CD4-positive, alpha-beta memory T cell (primary cell): ENCODE measurements around the gene P3H1. TPM values are rescaled to one million over a fixed set of nuclear protein-coding genes. Genes with fewer than 3 reads are reported as not detected.
A peak's percentile ranks its signal among the peaks of the same experiment; 100 is the strongest.

Experiments
- CTCF ChIA-PET: fragments of 350-600 bp; sonication (Branson Sonifier 250); formaldehyde crosslinking; loops from one replicate; lab custom pipeline; 2021; ENCODE audit warnings: inconsistent platforms; ENCODE audit not compliant: partially characterized antibody; lab: Charles Lee
- POLR2A ChIA-PET: fragments of 350-600 bp; sonication (Branson Sonifier 250); formaldehyde crosslinking; loops from one replicate; lab custom pipeline; 2021; ENCODE audit not compliant: partially characterized antibody; lab: Charles Lee
- DNase-seq, 5 donors: peaks; one replicate each; pipeline versions ENCODE4 v3.0.0 to v3.0.0-alpha.2; 2020 to 2022; ENCODE audit warnings: mixed read lengths in 1 of 5
- H3K27ac ChIP-seq: one replicate; pipeline ENCODE4 v1.7.0; 2013; ENCODE audit warnings: low read depth, low read length
- H3K27me3 ChIP-seq: 2 replicates; pipeline ENCODE4 v1.7.0; 2013; ENCODE audit warnings: mild to moderate bottlenecking, low read length, moderate library complexity; ENCODE audit not compliant: insufficient read depth
- H3K36me3 ChIP-seq: 2 replicates; pipeline ENCODE4 v1.7.0; 2013; ENCODE audit warnings: mild to moderate bottlenecking, low read length, moderate library complexity; ENCODE audit not compliant: insufficient read depth
- H3K4me1 ChIP-seq: 2 replicates; pipeline ENCODE4 v1.7.0; 2013; ENCODE audit warnings: mild to moderate bottlenecking, low read length, moderate library complexity; ENCODE audit not compliant: insufficient read depth
- H3K4me3 ChIP-seq, 2 donors: one replicate each; pipeline ENCODE4 v1.7.0; 2013; ENCODE audit warnings: low read length in 2 of 2, mild to moderate bottlenecking in 1 of 2
- H3K9me3 ChIP-seq, 2 donors: one replicate each; pipeline ENCODE4 v1.7.0; 2013; ENCODE audit warnings: low read length in 2 of 2, control low read depth in 1 of 2; ENCODE audit not compliant: control insufficient read depth in 1 of 2
- H3K27ac Mint-ChIP-seq, 7 donors: one replicate each; pipeline ENCODE4 v1.8.0; 2020 to 2021; ENCODE audit warnings: mixed read lengths in 7 of 7, mild to moderate bottlenecking in 6 of 7, inconsistent platforms in 3 of 7, moderate library complexity in 3 of 7
- H3K27me3 Mint-ChIP-seq, 2 donors: one replicate each; pipeline ENCODE4 v1.8.0; 2020 to 2021; ENCODE audit warnings: mixed read lengths in 2 of 2
- H3K36me3 Mint-ChIP-seq, 2 donors: one replicate each; pipeline ENCODE4 v1.8.0; 2020 to 2021; ENCODE audit warnings: mixed read lengths in 2 of 2, inconsistent platforms in 1 of 2, mild to moderate bottlenecking in 1 of 2
- H3K4me1 Mint-ChIP-seq, 4 donors: one replicate each; pipeline ENCODE4 v1.8.0; 2020 to 2021; ENCODE audit warnings: mixed read lengths in 4 of 4, mild to moderate bottlenecking in 1 of 4
- H3K4me3 Mint-ChIP-seq, 8 donors: one replicate each; pipeline ENCODE4 v1.8.0; 2020 to 2021; ENCODE audit warnings: mixed read lengths in 8 of 8, mild to moderate bottlenecking in 7 of 8, moderate library complexity in 6 of 8, inconsistent platforms in 3 of 8
- H3K9me3 Mint-ChIP-seq, 8 donors: one replicate each; pipeline ENCODE4 v1.8.0; 2020 to 2021; ENCODE audit warnings: mixed read lengths in 8 of 8, mild to moderate bottlenecking in 5 of 8, inconsistent platforms in 3 of 8, moderate library complexity in 1 of 8
- intact Hi-C: fragments of 100-400 bp; cut with micrococcal nuclease; formaldehyde crosslinking; loops from one replicate; pipeline ENCODE4 v1.15.1; 2023
- polyA plus RNA-seq, 2 donors: library from polyadenylated mRNA; unstranded; fragments of 300-500 nt; fragmentation: Illumina TruSeq; gene quantifications; one replicate each; pipeline ENCODE4 v1.2.3, GENCODE V29; 2021
- total RNA-seq, 2 experiments: library from RNA; stranded (reverse); gene quantifications; one replicate each; pipeline ENCODE4 v1.2.3, GENCODE V29; 2021

The P3H1 gene
- total and polyA plus RNA-seq, 4 experiments from 2014 or later: 7.5 to 56.6 (median 33.9) TPM

- peak within 1 kb of the TSS; percentile 6 to 51 for H3K4me3 ChIP-seq
Observed at GRCh38 chr1:42784946-42785693, 18.3 kb upstream of the P3H1 start, which contains the start of gene TMEM269. TMEM269 (plus strand) TSS chr1:42784991; CDS start chr1:42789894, 4,903 bp downstream.

GRCh38 chr1:42784547-42784945 is 17.7 kb upstream of the P3H1 start:
- Histone ChIP-seq H3K9me3 (no peaks in the 10 kb centered on the region), H3K27ac (no peak overlapping the region), H3K36me3 (peaks cover 3% of the 10 kb centered on the region), H3K4me1 (peaks cover 14% of the 10 kb centered on the region), H3K4me3 (no peak overlapping the region), H3K27me3 (no peaks in the 10 kb centered on the region)
- intact Hi-C loops: no loop called here
- Mint-ChIP-seq H3K4me3 (peak overlapping the region in 6 of 8 donors; percentile 33 to 94 (median 61)), H3K27me3 (no peaks in the 10 kb centered on the region), H3K4me1 (peaks cover 8 to 23% (median 13%) of the 10 kb centered on the region in 4 donors), H3K36me3 (peaks cover 15 to 25% of the 10 kb centered on the region in 2 donors), H3K9me3 (peaks cover 0 to 2% (median 0%) of the 10 kb centered on the region in 8 donors), H3K27ac (peak overlapping the region in 4 of 7 donors; percentile 6 to 88 (median 48))
- POLR2A ChIA-PET: interaction anchor here (0.6 to 2.9 kb wide), 4 partner anchors 18 to 103 kb away, joined by 3 to 16 read pairs (median 7); partner anchors contain the start of genes C1orf50, ERMAP, P3H1 and SVBP
- CTCF ChIA-PET: interaction anchor here (1.5 to 2.6 kb wide), 2 partner anchors 38 to 288 kb away, joined by 4 to 12 read pairs; no protein-coding TSS in a partner anchor
- DNase-seq: no peak

More at GRCh38 chr1:42784946-42785693, 18.3 kb upstream of the P3H1 start, which contains the start of gene TMEM269:
- ChIA-PET CTCF (interaction anchor here (1.5 to 2.6 kb wide), 2 partner anchors 39 to 288 kb away, joined by 4 to 12 read pairs; no protein-coding TSS in a partner anchor), POLR2A (interaction anchor here (0.6 to 2.9 kb wide), 4 partner anchors 19 to 103 kb away, joined by 3 to 16 read pairs (median 7); partner anchors contain the start of genes C1orf50, ERMAP, P3H1 and SVBP)
- peak within 1 kb of the TSS; percentile 43 to 90 (median 87) for H3K27ac Mint-ChIP-seq
- no peaks in the 10 kb centered on the region for H3K27me3 ChIP-seq
- H3K4me1 Mint-ChIP-seq: peaks cover 8 to 23% (median 13%) of the 10 kb centered on the region in 4 donors
- H3K9me3 Mint-ChIP-seq: peaks cover 0 to 2% (median 0%) of the 10 kb centered on the region in 8 donors
- H3K4me1 ChIP-seq: peaks cover 14% of the 10 kb centered on the region
- H3K36me3 Mint-ChIP-seq: peaks cover 14 to 20% of the 10 kb centered on the region in 2 donors
- H3K27ac ChIP-seq: peak within 1 kb of the TSS; percentile 8
- intact Hi-C loops: no loop called here
- peak; percentile 35 to 66 (median 40) for DNase-seq
- H3K36me3 ChIP-seq: peaks cover 3% of the 10 kb centered on the region
- H3K4me3 Mint-ChIP-seq: peak within 1 kb of the TSS; percentile 85 to 94 (median 88)
- H3K9me3 ChIP-seq: no peaks in the 10 kb centered on the region
- H3K27me3 Mint-ChIP-seq: no peaks in the 10 kb centered on the region

- no peak overlapping the region for H3K4me3 Mint-ChIP-seq
- peaks cover 14% of the 10 kb centered on the region for H3K4me1 ChIP-seq
- H3K9me3 Mint-ChIP-seq: peaks cover 0 to 2% (median 0%) of the 10 kb centered on the region in 8 donors
- H3K27me3 ChIP-seq: no peaks in the 10 kb centered on the region
- peaks cover 10% of the 10 kb centered on the region for H3K36me3 ChIP-seq
- CTCF ChIA-PET: interaction anchor here (0.5 to 2.6 kb wide), 7 partner anchors 13 to 290 kb away, joined by 3 to 12 read pairs (median 4); partner anchors contain the start of genes C1orf50 and P3H1
- no peak for DNase-seq
- no peaks in the 10 kb centered on the region for H3K9me3 ChIP-seq
- H3K36me3 Mint-ChIP-seq: peaks cover 22 to 36% of the 10 kb centered on the region in 2 donors
- H3K4me3 ChIP-seq: no peak overlapping the region
- intact Hi-C loops: no loop called here
- no peak overlapping the region for H3K27ac Mint-ChIP-seq
- POLR2A ChIA-PET: interaction anchor here (1.6 to 2.2 kb wide), 3 partner anchors 10 to 34 kb away, joined by 3 to 10 read pairs (median 4); partner anchors contain the start of genes C1orf50, ERMAP, P3H1 and SVBP
- H3K27me3 Mint-ChIP-seq: no peaks in the 10 kb centered on the region
- H3K27ac ChIP-seq: no peak overlapping the region
- H3K4me1 Mint-ChIP-seq: peaks cover 8 to 24% (median 13%) of the 10 kb centered on the region in 4 donors
Observed at GRCh38 chr1:42783092-42783491, 16.3 kb upstream of the P3H1 start.

GRCh38 chr1:42780176-42780575 is 13.3 kb upstream of the P3H1 start:
- no peak for DNase-seq
- Mint-ChIP-seq H3K4me3 (no peak overlapping the region), H3K27ac (peak overlapping the region in 1 of 7 donors; percentile 53), H3K36me3 (peaks cover 38 to 62% of the 10 kb centered on the region in 2 donors), H3K4me1 (peaks cover 3 to 15% (median 5%) of the 10 kb centered on the region in 4 donors), H3K9me3 (peaks cover 0 to 2% (median 0%) of the 10 kb centered on the region in 8 donors), H3K27me3 (no peaks in the 10 kb centered on the region)
- no peak overlapping the region for H3K4me3 ChIP-seq
- POLR2A ChIA-PET: interaction anchor here (1.1 to 1.2 kb wide), 3 partner anchors 14 to 293 kb away, joined by 3 to 4 read pairs (median 4); partner anchors contain the start of genes ERMAP and P3H1
- CTCF ChIA-PET: interaction anchor here (0.6 to 3.8 kb wide), 5 partner anchors 13 to 293 kb away, joined by 3 to 21 read pairs (median 4); partner anchors contain the start of genes C1orf50 and P3H1
- H3K27me3 ChIP-seq: no peaks in the 10 kb centered on the region
- H3K9me3 ChIP-seq: no peaks in the 10 kb centered on the region
- no peak overlapping the region for H3K27ac ChIP-seq
- H3K36me3 ChIP-seq: peaks cover 25% of the 10 kb centered on the region
- intact Hi-C loops: no loop called here
- peaks cover 6% of the 10 kb centered on the region for H3K4me1 ChIP-seq

GRCh38 chr1:42779725-42780124 is 12.9 kb upstream of the P3H1 start:
- Histone ChIP-seq H3K4me3 (no peak overlapping the region), H3K9me3 (no peaks in the 10 kb centered on the region), H3K27me3 (no peaks in the 10 kb centered on the region), H3K4me1 (peaks cover 2% of the 10 kb centered on the region), H3K27ac (no peak overlapping the region), H3K36me3 (peaks cover 29% of the 10 kb centered on the region)
- H3K9me3 Mint-ChIP-seq: peaks cover 0 to 2% (median 0%) of the 10 kb centered on the region in 8 donors
- H3K4me1 Mint-ChIP-seq: peaks cover 2 to 13% (median 8%) of the 10 kb centered on the region in 4 donors
- peaks cover 43 to 67% of the 10 kb centered on the region in 2 donors for H3K36me3 Mint-ChIP-seq
- ChIA-PET POLR2A (interaction anchor here (1.1 to 1.2 kb wide), 3 partner anchors 14 to 294 kb away, joined by 3 to 4 read pairs (median 4); partner anchors contain the start of genes ERMAP and P3H1), CTCF (interaction anchor here (1.7 to 3.8 kb wide), 3 partner anchors 12 to 293 kb away, joined by 4 to 21 read pairs (median 16); partner anchors contain the start of genes C1orf50 and P3H1)
- H3K4me3 Mint-ChIP-seq: no peak overlapping the region
- H3K27me3 Mint-ChIP-seq: no peaks in the 10 kb centered on the region
- no peak for DNase-seq
- peak overlapping the region in 1 of 7 donors; percentile 35 for H3K27ac Mint-ChIP-seq
- intact Hi-C loops: no loop called here

- ChIA-PET POLR2A (interaction anchor here (1.1 to 1.3 kb wide), 2 partner anchors 11 to 69 kb away, joined by 3 to 4 read pairs; partner anchors contain the start of genes C1orf50, P3H1 and ZNF691), CTCF (interaction anchor here (0.8 to 3.8 kb wide), 10 partner anchors 9 to 306 kb away, joined by 3 to 54 read pairs (median 5); partner anchors contain the start of genes C1orf50, ERMAP, P3H1 and ZNF691)
- H3K36me3 ChIP-seq: peaks cover 36% of the 10 kb centered on the region
- Mint-ChIP-seq H3K4me1 (peaks cover 4 to 14% (median 11%) of the 10 kb centered on the region in 4 donors), H3K36me3 (peaks cover 46 to 82% of the 10 kb centered on the region in 2 donors), H3K27me3 (no peaks in the 10 kb centered on the region), H3K9me3 (peaks cover 0 to 2% (median 0%) of the 10 kb centered on the region in 8 donors), H3K27ac (peak overlapping the region in 3 of 7 donors; percentile 7 to 29 (median 24)), H3K4me3 (no peak overlapping the region)
- no peaks in the 10 kb centered on the region for H3K9me3 ChIP-seq
- H3K27ac ChIP-seq: no peak overlapping the region
- no peaks in the 10 kb centered on the region for H3K4me1 ChIP-seq
- DNase-seq: peak in 2 of 5 donors; percentile 19 to 28
- no peak overlapping the region for H3K4me3 ChIP-seq
- intact Hi-C loops: loop anchor here (2.0 kb wide), 1 partner anchor 295 kb away; no protein-coding TSS in a partner anchor
- H3K27me3 ChIP-seq: no peaks in the 10 kb centered on the region
Observed at GRCh38 chr1:42777852-42778251, 11.0 kb upstream of the P3H1 start.
